ENCODE data around the gene FADD.
A peak's percentile ranks its signal among the peaks of the same experiment; 100 is the strongest.

FADD gene, protein sequence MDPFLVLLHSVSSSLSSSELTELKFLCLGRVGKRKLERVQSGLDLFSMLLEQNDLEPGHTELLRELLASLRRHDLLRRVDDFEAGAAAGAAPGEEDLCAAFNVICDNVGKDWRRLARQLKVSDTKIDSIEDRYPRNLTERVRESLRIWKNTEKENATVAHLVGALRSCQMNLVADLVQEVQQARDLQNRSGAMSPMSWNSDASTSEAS

DNA sequence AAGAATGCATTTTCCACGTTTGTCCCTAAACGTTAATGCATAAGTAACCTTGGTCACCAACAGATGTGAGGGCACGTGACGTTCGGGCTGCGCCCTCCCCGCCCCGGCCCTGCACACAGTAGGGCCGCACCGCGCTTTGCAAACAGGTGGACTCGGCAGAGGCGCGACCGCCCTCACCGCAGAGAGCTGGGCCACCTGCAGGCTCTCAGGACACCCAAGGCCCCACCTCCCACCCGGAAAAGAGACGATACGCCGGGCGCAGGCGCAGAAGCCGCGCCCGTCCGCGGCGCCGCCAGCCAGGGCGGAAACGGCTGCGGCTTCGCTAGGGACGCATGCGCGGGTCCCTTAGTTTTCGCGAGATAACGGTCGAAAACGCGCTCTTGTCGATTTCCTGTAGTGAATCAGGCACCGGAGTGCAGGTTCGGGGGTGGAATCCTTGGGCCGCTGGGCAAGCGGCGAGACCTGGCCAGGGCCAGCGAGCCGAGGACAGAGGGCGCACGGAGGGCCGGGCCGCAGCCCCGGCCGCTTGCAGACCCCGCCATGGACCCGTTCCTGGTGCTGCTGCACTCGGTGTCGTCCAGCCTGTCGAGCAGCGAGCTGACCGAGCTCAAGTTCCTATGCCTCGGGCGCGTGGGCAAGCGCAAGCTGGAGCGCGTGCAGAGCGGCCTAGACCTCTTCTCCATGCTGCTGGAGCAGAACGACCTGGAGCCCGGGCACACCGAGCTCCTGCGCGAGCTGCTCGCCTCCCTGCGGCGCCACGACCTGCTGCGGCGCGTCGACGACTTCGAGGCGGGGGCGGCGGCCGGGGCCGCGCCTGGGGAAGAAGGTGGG is at the start of gene FADD:
Gene FADD, plus strand, starts transcription at position 377 of the 831 bp plus-strand sequence. Its CDS starts 164 bp downstream, at position 541.
- peak in 54 of 56 donors; percentile 20 to 92 (median 80) for DNase-seq

DNA sequence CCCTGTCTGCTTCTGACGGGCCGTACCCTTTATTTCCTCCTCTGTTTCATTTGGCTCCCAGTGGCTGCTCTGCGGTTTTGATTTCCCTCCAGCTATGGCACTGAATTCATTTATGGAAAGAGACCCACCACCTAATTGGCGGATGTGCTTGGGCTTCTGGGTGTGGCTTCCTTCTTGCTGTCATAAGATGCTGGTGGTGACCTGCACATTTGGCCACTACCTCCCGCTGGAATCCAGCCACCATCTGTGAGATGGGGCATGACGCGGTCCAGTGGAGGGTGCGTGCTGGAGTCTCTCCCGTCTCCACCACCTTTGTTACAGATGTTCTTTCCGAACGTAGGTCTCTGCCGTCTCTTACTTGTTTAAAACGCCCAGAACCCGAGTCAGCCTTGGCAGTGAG is 47.7 kb upstream of the FADD start:
- no peak for DNase-seq

DNA sequence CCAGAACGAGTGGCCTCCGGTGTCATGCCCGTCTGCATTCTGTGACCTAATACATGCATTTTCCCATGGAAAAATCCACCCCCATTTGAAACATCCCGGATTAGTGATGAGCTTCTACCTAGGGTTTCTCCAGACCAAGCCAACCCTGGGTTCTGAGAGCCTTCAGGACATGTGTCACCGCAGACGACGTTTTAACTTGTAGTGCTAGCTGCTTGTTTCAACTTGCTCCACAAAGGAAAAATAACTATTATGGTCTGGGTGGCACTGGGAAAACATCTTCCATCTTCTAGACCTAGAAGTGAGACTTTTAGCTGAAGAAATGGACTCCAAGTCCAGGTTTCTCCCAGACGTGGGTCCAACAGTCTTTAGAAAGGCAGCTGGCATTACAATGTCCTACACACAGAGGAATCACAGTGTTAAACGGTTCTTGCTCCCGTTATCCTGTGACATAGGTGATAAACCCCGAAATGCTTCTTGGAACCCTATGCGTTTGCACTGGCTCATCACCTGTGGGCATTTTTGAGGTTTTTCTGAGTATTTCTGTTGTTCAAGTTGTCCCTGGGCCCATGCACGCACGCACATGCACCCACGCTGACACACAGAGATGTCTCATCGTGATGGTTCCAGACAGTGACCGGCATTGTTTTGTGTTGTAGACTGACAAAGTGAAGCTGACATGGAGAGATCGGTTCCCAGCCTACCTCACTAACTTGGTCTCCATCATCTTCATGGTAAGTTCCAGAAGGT is 46.6 kb upstream of the FADD start:
- no peak for DNase-seq

DNA sequence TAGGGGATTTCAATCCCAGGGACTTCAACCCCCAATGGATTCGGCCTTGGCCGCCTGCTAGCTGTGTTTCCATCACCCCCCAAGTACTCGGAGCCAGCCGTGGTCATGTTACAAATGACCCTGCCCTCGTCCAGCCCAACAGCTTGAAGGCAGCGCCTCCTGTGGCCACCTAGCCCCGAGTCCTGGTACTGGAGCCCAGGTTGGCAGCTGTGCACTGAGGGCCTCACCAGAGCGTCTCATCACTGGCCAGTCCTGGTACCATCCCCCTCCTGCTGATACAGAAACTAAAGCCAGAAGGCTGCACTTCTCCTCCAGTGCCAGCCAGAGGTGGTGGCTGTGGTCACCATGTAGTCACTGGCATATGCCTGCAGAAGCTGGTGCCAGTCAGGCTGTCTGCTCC is 44.9 kb upstream of the FADD start:
- DNase-seq: no peak

DNA sequence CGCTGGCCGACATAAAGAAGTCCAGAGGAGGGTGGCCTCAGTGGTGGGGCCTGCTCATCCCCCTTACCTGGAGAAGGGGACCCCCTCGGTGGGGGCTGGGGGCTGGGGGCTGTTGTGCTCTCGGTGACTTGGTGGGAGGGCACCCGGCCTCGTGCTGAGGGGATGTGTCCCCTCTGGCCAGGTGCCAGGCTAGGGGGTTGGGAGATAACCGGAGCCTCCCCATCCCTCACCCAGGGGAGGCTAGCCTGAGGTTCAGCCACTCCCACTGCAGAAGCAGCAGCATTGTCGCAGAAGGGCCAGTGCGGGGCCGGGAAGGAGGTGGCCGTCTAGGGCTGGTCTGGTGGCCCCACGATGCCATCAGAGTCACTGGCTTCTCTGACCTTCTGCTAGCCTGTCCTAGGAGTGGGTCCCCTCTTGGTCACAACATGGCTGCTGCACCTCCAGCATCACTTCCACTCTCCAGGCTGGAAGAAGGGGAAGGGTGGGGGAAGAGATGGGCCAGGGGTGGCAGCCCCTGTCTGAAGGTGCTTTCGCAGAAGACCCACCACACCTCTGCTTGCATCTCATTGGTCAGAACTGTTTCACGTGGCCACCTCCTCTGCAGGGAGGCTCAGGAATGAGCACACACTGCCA is 44.2 kb upstream of the FADD start:
- DNase-seq: no peak

DNA sequence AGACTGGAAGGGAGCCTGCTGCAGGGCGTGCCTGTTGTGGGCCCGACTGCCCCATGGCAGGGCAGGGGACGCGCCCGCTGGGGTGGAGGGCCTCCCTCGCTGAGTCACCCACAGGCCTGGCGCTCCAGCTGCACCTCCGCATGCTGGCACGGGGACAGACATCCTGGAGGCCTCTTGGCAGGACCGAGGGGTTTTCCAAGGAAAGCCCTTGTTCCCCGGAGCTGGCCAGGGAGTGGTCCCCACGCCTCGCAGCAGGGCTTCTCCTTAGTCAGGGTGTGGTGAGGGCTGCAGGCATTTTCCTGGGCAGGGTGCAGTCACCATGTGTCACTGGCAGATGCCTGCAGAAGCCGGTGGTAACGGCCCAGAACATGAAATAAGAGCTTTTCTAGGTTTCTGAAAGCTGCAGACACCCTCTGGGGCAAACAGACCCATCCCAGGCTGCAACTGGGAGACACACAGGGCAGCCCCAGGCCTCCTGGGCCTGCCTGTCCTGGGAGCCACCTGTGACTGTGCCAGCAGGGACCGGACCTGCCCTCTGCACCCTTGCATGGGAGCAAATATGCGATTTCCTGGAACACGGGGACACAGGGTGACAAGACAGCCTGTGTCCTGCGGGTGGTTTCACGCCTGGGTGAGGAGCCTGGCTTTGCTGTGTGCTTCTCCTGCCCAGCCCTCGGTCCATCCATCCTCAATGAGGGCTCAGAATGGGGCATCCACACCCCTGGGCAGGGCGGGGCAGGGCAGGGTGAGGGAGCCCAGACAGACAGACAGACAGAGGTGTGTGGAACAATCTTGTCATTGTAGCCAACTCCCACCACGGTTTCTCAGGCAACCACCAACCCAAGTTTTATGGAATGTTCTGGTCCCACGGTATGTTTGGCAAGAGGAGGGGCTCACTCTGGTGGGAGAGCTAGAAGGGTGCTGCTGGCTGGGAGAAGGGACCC is 43.2 kb upstream of the FADD start:
- DNase-seq: no peak

DNA sequence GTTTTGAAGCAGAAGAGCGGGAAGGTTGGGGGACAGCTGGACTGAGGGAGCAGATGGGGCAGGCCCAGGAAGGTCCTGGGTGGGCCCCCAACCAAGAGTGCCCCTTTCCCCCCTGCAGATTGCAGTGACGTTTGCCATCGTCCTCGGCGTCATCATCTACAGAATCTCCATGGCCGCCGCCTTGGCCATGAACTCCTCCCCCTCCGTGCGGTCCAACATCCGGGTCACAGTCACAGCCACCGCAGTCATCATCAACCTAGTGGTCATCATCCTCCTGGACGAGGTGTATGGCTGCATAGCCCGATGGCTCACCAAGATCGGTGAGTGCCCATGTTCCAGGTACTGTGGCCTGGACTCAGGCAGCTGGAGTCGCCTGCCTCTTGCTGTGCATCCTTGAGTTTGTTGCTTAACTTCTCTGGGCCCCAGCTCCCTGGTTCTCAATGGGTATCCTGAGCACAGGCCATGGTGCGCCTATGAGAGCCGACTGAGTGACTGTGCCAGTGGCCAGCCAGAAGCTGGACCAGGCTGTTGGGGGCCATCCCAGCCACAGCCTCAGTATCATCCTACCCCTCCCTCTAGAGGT is 42.0 kb upstream of the FADD start:
- DNase-seq: no peak

DNA sequence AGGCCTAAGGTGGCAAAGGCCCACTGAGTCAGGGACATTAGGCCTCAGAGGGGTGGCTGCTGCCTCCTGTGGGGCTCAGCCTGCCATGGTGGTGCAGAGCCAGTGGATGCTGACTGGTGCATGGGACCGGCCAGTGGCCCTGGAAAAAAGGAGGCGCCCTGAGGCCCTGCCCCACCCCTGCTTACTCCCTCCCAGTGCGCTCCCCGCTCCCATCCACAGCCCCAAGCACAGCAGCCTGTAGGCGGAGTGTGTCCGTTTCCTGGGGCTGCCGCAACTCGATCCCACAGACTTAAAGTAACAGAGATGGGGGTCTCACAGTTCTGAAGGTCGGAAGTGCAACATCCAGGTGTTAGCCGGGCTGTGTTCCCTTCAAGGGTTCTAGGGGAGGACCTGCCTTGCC is 38.4 kb upstream of the FADD start:
- DNase-seq: no peak

DNA sequence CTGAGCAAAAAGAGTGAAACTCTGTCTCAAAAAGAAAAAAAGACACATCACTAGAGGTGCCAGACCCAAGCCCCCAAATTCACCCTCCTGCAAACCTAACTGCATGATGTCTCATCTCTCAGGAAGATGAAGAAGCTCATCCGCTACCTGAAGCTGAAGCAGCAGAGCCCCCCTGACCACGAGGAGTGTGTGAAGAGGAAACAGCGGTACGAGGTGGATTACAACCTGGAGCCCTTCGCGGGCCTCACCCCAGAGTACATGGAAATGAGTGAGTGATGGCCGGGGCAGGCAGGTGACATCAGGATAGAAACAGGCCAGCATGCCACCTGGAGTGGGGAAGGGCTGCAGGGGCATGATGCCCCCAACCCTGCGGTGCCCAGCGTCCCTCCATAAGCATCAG is 36.0 kb upstream of the FADD start:
- DNase-seq: no peak

DNA sequence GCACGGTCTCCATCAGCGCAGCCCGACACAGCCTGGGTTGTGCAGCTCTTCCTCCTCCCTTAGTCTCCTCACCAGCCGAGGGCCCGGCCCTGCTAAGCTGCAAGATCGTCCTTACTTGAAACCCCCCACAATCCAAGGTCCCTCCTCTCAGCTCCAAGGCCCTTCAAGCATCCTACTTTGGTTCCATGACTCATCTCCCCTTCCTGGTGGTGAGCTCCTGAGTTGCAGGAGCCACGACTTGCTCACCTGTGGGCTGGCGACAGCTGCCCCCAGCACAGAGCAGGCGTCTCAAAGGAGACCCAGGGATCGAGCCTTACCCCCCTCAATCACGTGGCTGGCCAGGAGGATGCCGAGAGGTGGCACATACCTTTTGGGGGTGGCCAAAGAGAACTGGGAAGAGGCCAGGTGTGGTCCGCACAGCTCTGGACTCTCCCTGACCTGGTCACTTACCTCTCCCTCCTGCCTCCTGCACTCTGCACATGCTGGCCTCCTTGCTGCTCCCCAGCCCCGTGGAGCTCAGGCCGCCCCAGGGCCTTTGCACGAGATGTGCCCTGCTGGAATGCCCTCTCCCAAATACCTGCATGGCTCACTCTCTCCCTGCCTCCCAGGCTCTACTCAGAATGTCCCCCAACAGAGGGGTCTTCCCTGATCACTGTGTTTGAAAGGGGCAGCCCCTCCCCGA is 35.2 kb upstream of the FADD start:
- no peak for DNase-seq

DNA sequence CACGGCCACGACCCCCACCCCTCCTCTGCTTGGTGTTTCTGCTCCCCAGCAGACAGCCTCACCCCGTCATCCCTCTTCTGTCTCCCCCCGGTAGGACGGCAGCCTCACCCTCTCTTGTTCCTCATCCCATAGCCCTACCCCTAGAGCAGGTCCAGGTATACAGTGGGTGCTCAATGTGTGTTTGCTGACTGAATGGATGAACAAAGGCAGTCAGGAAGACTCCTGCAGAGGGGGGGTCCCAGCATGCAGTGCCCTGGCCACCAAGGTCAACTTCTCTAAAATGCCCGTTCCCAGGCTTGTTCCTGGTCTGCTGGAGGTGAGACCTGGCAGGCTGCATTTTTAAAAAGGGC is 34.7 kb upstream of the FADD start:
- DNase-seq: no peak

DNA sequence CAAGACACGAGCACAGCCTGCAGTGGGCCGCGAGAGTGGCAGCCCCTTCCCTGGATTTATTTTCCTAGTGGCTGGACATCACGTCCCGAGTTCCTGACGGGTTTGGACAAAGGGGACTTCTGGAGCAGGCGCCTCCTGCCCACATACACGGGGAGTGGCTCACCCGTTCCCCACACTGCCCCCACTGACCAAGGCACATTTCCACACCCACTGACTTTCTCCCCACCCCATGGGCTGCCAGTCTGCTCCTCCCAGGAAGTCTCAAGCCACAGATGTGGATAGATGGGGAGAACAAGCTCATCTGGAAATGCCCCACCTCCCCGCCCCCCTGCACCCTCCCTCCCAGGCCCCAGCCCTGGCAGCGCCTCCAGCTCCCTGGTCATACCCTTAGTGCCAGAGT is 34.0 kb upstream of the FADD start:
- DNase-seq: no peak

DNA sequence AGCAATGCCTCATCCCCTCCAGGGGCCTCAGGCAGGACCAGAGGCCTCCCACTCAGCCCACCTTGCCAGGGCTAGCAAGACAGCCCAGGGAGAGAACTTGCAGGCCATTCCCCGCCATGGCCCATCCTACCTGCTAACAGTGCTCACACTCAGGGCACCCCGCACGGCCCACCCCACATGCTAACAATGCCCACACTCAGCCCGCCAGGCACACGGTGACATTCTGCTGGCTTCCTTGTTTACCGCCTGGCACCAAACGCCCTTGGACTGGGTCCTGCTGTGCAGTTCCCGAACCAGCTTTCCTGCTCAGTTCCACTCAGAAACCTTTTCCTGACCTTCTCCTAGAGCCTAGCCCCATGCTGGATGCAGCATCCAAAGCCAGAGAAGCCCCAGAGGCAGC is 33.5 kb upstream of the FADD start:
- DNase-seq: no peak

DNA sequence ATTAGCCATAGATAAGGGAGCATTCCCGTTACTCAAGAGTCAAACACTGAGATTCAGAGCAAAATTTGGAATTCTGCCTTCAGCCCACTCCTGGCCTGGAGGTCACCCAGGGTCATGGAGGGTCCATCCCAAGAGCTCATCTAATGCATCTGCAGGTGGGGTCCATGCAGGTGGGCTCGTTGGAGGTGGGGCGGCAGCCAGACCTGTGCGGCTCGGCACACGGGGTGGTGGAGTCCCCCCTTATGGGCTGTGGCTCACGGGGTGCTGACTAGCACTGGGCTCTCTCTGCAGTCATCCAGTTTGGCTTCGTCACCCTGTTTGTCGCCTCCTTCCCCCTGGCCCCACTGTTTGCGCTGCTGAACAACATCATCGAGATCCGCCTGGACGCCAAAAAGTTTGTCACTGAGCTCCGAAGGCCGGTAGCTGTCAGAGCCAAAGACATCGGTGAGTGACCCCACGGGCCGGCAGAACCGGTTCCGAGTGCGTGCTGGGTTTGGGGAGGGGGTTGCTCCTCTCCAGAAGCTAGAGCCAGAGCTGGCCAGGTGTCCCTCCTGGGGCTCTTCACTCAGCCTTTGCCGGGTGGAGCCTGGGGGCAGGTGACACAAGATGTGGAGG is 32.4 kb upstream of the FADD start:
- no peak for DNase-seq

DNA sequence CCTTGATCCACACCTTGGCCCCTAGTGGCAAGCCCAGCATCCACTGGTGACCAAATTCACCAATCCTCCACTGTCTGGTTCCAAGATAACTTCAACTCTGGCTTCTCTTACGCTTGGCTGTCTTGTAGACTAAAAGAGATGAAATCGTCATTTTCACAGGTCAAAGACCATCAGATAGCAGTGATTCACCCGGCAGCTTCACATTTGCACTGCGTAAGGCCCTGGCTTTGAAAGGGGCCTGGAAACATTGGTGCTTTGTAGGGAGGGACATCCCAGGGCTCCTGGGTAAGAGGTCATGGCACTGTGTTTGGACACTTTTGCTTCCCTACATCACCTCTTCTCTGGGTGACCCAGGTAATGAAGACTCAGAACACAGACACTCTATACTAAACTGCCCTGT is 30.1 kb upstream of the FADD start:
- no peak for DNase-seq

DNA sequence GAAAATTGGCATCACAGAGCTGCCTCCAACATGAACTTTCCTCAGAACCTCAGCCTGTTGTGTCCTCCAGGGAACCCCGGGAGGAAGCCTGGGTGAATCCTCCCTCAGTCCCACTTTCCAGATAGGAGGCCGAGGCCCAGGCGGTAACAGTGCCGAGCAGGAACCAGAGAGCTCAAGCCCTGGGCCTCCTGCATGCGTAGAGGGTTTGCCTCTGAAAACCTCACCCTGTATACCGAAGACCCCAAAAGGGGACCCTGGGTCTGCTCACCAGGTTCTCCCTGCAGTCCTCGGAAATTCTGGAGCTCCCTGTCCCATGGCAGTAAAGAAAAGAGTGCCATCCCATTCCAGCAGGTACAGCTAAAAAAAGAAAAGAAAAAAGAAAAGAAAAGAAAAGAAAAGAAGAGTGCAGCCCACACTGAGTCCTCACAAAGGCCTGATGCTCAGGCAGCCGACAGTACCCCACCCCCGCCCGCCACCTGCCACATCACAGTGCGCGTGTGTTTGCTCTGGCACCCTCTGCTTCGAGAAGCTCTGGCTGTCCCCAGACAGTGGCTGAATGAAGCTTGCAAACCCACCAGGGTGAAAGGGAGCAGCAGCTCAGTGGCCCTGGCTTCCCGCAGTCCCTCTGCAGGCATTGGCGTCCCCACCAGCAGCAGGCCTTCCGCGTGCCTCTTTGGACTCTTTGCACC is 28.4 kb upstream of the FADD start:
- DNase-seq: no peak

DNA sequence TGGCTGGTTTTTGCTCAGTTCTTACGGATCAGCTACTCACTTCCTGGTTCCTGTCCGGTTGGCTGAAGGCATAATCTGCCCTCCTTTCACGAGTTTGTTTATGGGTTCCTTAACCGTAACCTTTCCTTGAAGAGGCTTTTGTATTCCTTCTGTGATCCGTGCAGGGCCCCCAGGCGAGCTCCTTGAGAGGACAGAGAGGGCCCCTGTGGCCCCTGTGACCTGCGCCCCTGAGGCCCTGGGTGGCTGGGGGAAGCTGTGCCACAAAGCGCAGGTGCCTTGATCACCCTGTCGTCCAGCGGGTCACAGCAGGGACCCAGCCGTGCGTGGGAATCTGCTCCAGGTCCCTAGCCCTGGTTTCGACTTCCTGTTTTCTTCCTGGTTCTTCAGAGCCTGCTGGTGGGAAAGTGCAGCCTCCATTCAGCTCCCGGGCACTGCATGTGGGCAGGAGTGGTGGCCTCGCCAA is 27.8 kb upstream of the FADD start:
- DNase-seq: no peak

DNA sequence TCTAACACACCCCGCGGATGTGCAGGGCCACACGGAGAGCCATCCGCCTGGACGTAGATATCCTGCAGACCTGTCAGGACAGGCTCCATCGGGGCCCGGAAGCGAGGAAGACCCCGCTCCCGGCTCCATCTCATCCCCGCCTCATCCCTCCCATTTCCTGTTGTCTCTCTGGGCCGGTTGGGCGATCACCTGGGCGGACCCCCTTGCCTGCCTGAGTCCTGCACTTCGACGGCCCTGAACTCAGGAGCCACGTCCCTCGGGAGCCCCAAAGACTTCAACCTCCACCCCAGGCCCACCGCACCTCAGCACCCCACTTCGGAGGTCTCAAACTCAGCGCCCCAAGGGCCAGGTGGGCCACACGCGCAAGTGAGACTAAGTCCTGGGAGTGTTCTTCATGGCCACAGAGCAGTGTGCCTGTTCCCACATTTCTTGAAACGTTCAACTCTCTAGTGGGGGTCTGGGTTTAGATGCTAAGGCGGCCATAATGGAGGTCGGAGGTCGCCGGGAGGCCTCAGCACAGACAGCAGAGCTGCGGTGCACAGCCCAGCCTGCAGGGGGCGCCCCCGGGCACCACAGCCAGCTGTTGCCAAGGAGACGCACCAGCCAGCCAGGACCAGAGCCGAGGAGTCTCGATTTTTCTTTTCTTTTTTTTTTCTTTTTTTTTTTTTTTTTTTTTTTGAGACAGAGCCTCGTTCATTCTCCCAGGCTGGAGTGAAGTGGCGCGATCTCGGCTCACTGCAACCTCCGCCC is 26.0 kb upstream of the FADD start:
- DNase-seq: no peak

All from nucleus accumbens (tissue), 56 donors.